CD14-positive monocyte (primary cell): ENCODE results near the gene FGF9. TPM values are rescaled to one million over a fixed set of nuclear protein-coding genes. Genes with fewer than 3 reads are reported as not detected.

Experiments
- DNase-seq, 3 donors: peaks; one replicate each; pipeline ENCODE4 v3.0.0-alpha.2; 2011 to 2022
- H2AFZ ChIP-seq: 2 replicates; pipeline ENCODE4 v1.6.0; 2012; ENCODE audit warnings: mild to moderate bottlenecking, low read depth, low read length, inconsistent platforms; ENCODE audit not compliant: insufficient read depth, poor library complexity, severe bottlenecking
- H3K27ac ChIP-seq, 2 donors: 1 replicate in 1 of 2; 2 replicates in 1 of 2; pipeline ENCODE4 v1.5.1; 2012 to 2013; ENCODE audit warnings: low read length in 2 of 2, control low read depth in 1 of 2, inconsistent platforms in 1 of 2, low read depth in 1 of 2, mild to moderate bottlenecking in 1 of 2
- H3K27me3 ChIP-seq, 2 donors: one replicate each; pipeline versions ENCODE4 v1.6.0 to v1.6.1; 2011 to 2013; ENCODE audit warnings: low read length in 2 of 2; ENCODE audit not compliant: control insufficient read depth in 2 of 2, insufficient read depth in 2 of 2
- H3K36me3 ChIP-seq, 2 donors: replicated peaks in 1 of 2; 1 replicate in 1 of 2; 2 replicates in 1 of 2; pipeline versions ENCODE4 v1.5.1 to v1.6.1; 2012 to 2013; ENCODE audit warnings: low read length in 2 of 2, control low read depth in 1 of 2, inconsistent platforms in 1 of 2, mild to moderate bottlenecking in 1 of 2; ENCODE audit not compliant: insufficient read depth in 2 of 2, control insufficient read depth in 1 of 2
- H3K4me1 ChIP-seq, 2 donors: 1 replicate in 1 of 2; 2 replicates in 1 of 2; pipeline versions ENCODE4 v1.5.1 to v1.6.1; 2012 to 2013; ENCODE audit warnings: low read length in 2 of 2, control low read depth in 1 of 2, inconsistent platforms in 1 of 2, mild to moderate bottlenecking in 1 of 2, moderate library complexity in 1 of 2; ENCODE audit not compliant: insufficient read depth in 2 of 2, control insufficient read depth in 1 of 2
- H3K4me2 ChIP-seq: replicated peaks from 2 replicates; pipeline ENCODE3; 2012; ENCODE audit warnings: low read length, moderate library complexity, mild to moderate bottlenecking; ENCODE audit not compliant: poor library complexity, severe bottlenecking; ENCODE audit errors: extremely low read depth
- H3K4me3 ChIP-seq, 3 experiments: fragments of 200-600 bp in 1 of 3; sonication (generic) in 1 of 3; replicated peaks in 1 of 3; 1 replicate in 2 of 3; 2 replicates in 1 of 3; pipeline ENCODE4 v1.5.1; 2011 to 2013; ENCODE audit warnings: low read length in 3 of 3, mild to moderate bottlenecking in 3 of 3, control low read depth in 2 of 3, low read depth in 2 of 3, inconsistent platforms in 1 of 3, moderate library complexity in 1 of 3
- H3K79me2 ChIP-seq: 2 replicates; pipeline ENCODE4 v1.6.0; 2012; ENCODE audit warnings: mild to moderate bottlenecking, control low read depth, inconsistent platforms, low read length, moderate library complexity; ENCODE audit not compliant: insufficient read depth
- H3K9ac ChIP-seq: 2 replicates; pipeline ENCODE4 v1.6.0; 2017; ENCODE audit warnings: low read length, mild to moderate bottlenecking; ENCODE audit not compliant: insufficient read depth, poor library complexity, severe bottlenecking
- H3K9me3 ChIP-seq, 2 donors: replicated peaks in 1 of 2; 1 replicate in 1 of 2; 2 replicates in 1 of 2; pipeline versions ENCODE4 v1.5.1 to v1.6.1; 2012 to 2013; ENCODE audit warnings: low read length in 2 of 2, control low read depth in 1 of 2; ENCODE audit not compliant: control insufficient read depth in 1 of 2, insufficient read depth in 1 of 2
- H4K20me1 ChIP-seq: 2 replicates; pipeline ENCODE4 v1.6.0; 2012; ENCODE audit warnings: mild to moderate bottlenecking, low read length, control low read depth, moderate library complexity; ENCODE audit not compliant: insufficient read depth
- H3K27ac Mint-ChIP-seq, 7 donors: one replicate each; pipeline ENCODE4 v1.8.0; 2020; ENCODE audit warnings: mild to moderate bottlenecking in 7 of 7, mixed read lengths in 7 of 7, moderate library complexity in 6 of 7, inconsistent platforms in 2 of 7
- H3K27me3 Mint-ChIP-seq, 3 donors: one replicate each; pipeline ENCODE4 v1.8.0; 2021 to 2022; ENCODE audit warnings: low read depth in 3 of 3, mild to moderate bottlenecking in 3 of 3, mixed read lengths in 3 of 3, moderate library complexity in 3 of 3, inconsistent platforms in 1 of 3
- H3K36me3 Mint-ChIP-seq, 2 donors: one replicate each; pipeline ENCODE4 v1.8.0; 2020; ENCODE audit warnings: mixed read lengths in 2 of 2, inconsistent platforms in 1 of 2, mild to moderate bottlenecking in 1 of 2
- H3K4me1 Mint-ChIP-seq: one replicate; pipeline ENCODE4 v1.8.0; 2020; ENCODE audit warnings: mild to moderate bottlenecking, mixed read lengths
- H3K4me3 Mint-ChIP-seq, 2 donors: one replicate each; pipeline ENCODE4 v1.8.0; 2020; ENCODE audit warnings: mild to moderate bottlenecking in 2 of 2, mixed read lengths in 2 of 2, moderate library complexity in 1 of 2
- H3K9me3 Mint-ChIP-seq, 7 donors: one replicate each; pipeline ENCODE4 v1.8.0; 2020 to 2022; ENCODE audit warnings: mixed read lengths in 7 of 7, mild to moderate bottlenecking in 6 of 7, moderate library complexity in 6 of 7, inconsistent platforms in 2 of 7
- WGBS: methylation state at CpG from one replicate; pipeline ENCODE4 v1.1.5; 2013; ENCODE audit warnings: missing lambda C conversion rate; ENCODE audit not compliant: insufficient coverage; 5-methylcytosine and 5-hydroxymethylcytosine counted together
- intact Hi-C, 2 donors: fragments of 100-400 bp; cut with micrococcal nuclease; formaldehyde crosslinking; loops; one replicate each; pipeline versions ENCODE4 v1.15.0 to v1.15.1; 2023
- polyA plus RNA-seq, 3 donors: library from polyadenylated mRNA; depleted of rRNA in 1 of 3; unstranded in 2 of 3; stranded (reverse) in 1 of 3; fragments of 300-500 nt in 2 of 3; fragments of >200 nt in 1 of 3; fragmentation: Illumina TruSeq in 2 of 3; gene quantifications; 1 replicate in 2 of 3; 2 replicates in 1 of 3; pipeline ENCODE4 v1.2.3, GENCODE V29; 2012 to 2021
- TF ChIP-seq, protein P1 (sequence below): fragments of 200-600 bp; IDR thresholded peaks from one replicate; pipeline ENCODE4 v1.8.0; 2022; ENCODE audit warnings: antibody characterized with exemption, mild to moderate bottlenecking

FGF9 gene
- polyA plus RNA-seq, 3 donors: 0.03 to 0.16 TPM; not detected in 1

- Mint-ChIP-seq H3K36me3 (no peaks in the 10 kb centered on the region), H3K27ac (no peak overlapping the region)
- no peaks in the 10 kb centered on the region for H3K9me3 ChIP-seq
Measured at GRCh38 chr13:21684576-21684975, 13.7 kb downstream of the FGF9 start.

GRCh38 chr13:21685485-21686064 lies 14.7 kb downstream of the FGF9 start:
- H2AFZ ChIP-seq: no peak overlapping the region
- H3K36me3 ChIP-seq: no peaks in the 10 kb centered on the region
- no peak overlapping the region for H3K4me3 ChIP-seq
- Mint-ChIP-seq H3K27ac (no peak overlapping the region), H3K4me1 (no peaks in the 10 kb centered on the region), H3K27me3 (peaks cover 17 to 27% (median 23%) of the 10 kb centered on the region in 3 donors), H3K36me3 (no peaks in the 10 kb centered on the region), H3K4me3 (no peak overlapping the region), H3K9me3 (peaks cover 0 to 1% (median 0%) of the 10 kb centered on the region in 7 donors)
- H3K4me1 ChIP-seq: no peaks in the 10 kb centered on the region
- no peaks in the 10 kb centered on the region for H3K9me3 ChIP-seq
- no peaks in the 10 kb centered on the region for H3K79me2 ChIP-seq
- intact Hi-C loops: no loop called here
- H3K9ac ChIP-seq: no peak overlapping the region
- H3K27ac ChIP-seq: no peak overlapping the region
- WGBS: 100% methylated on average over 2 of the region's 7 CpGs
- TF ChIP-seq, protein P1, sequence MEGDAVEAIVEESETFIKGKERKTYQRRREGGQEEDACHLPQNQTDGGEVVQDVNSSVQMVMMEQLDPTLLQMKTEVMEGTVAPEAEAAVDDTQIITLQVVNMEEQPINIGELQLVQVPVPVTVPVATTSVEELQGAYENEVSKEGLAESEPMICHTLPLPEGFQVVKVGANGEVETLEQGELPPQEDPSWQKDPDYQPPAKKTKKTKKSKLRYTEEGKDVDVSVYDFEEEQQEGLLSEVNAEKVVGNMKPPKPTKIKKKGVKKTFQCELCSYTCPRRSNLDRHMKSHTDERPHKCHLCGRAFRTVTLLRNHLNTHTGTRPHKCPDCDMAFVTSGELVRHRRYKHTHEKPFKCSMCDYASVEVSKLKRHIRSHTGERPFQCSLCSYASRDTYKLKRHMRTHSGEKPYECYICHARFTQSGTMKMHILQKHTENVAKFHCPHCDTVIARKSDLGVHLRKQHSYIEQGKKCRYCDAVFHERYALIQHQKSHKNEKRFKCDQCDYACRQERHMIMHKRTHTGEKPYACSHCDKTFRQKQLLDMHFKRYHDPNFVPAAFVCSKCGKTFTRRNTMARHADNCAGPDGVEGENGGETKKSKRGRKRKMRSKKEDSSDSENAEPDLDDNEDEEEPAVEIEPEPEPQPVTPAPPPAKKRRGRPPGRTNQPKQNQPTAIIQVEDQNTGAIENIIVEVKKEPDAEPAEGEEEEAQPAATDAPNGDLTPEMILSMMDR: no peak
- no peaks in the 10 kb centered on the region for H4K20me1 ChIP-seq
- H3K4me2 ChIP-seq: no peak overlapping the region
- no peak for DNase-seq
- H3K27me3 ChIP-seq: peaks cover 0 to 8% of the 10 kb centered on the region in 2 donors

More at GRCh38 chr13:21684576-21684975, 13.7 kb downstream of the FGF9 start:
- H3K27me3 Mint-ChIP-seq: peaks cover 17 to 31% (median 26%) of the 10 kb centered on the region in 3 donors
- Histone ChIP-seq H3K79me2 (no peaks in the 10 kb centered on the region), H3K4me1 (no peaks in the 10 kb centered on the region), H3K9ac (no peak overlapping the region), H3K27me3 (peaks cover 3 to 10% of the 10 kb centered on the region in 2 donors), H3K4me2 (no peak overlapping the region), H3K36me3 (no peaks in the 10 kb centered on the region), H3K27ac (no peak overlapping the region), H4K20me1 (no peaks in the 10 kb centered on the region), H3K4me3 (no peak overlapping the region), H2AFZ (no peak overlapping the region)
- peaks cover 0 to 1% (median 0%) of the 10 kb centered on the region in 7 donors for H3K9me3 Mint-ChIP-seq
- DNase-seq: no peak
- no CpG with 5 or more reads among the region's 2 CpGs for WGBS
- TF ChIP-seq, protein P1: no peak
- intact Hi-C loops: no loop called here
- peak overlapping the region in 1 of 2 donors; percentile 1 for H3K4me3 Mint-ChIP-seq
- no peaks in the 10 kb centered on the region for H3K4me1 Mint-ChIP-seq
